HG03135 (cell line): Measurements from ENCODE around the gene TENT4A.

Experiments
- ATAC-seq: cut with Tn5 transposase; IDR thresholded peaks from one replicate; pipeline ENCODE4 v1.9.1; 2021; ENCODE audit warnings: mild to moderate bottlenecking, moderate library complexity; ENCODE audit not compliant: unreplicated experiment

The TENT4A gene

GRCh38 chr5:6749026-6749716 lies 35.9 kb downstream of the TENT4A start:
- no peak for ATAC-seq

- ATAC-seq, result no peak
Measured at GRCh38 chr5:6750142-6750840, 37.1 kb downstream of the TENT4A start.

DNA sequence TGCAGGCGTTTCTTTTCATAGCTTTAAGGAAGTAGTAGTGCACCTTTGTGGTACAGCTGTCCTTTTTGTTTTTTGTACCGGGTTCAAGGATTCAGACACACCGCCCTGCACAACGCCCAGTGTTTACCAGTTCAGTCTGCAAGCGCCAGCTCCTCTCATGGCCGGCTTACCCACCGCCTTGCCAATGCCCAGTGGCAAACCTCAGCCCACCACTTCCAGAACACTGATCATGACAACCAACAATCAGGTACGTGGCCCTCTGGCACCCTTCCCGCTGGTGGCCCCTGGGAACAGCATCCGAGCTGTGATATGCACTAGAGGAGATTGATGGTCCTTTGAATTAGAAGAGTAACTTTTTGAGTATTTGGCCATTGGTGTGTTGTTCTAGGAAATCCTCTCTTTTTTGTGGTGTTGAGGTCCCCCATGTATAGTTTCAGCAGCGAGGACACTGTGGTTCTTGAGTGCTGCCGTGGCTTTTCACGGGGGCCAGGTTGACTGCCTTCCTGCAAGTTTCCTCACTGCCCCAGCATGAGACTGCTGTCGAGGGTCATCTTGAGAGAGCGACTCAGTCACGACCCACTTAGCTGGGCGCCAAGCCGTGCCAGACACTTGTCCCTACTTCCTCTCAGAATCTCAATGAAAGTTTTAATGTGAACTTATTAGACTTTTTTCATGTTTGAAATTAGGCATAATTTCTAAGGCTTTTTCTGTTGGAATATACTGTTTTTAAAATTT lies 37.9 kb downstream of the TENT4A start:
- ATAC-seq, result no peak

- ATAC-seq, result no peak
Measured at GRCh38 chr5:6752236-6752635, 39.0 kb downstream of the TENT4A start.

DNA sequence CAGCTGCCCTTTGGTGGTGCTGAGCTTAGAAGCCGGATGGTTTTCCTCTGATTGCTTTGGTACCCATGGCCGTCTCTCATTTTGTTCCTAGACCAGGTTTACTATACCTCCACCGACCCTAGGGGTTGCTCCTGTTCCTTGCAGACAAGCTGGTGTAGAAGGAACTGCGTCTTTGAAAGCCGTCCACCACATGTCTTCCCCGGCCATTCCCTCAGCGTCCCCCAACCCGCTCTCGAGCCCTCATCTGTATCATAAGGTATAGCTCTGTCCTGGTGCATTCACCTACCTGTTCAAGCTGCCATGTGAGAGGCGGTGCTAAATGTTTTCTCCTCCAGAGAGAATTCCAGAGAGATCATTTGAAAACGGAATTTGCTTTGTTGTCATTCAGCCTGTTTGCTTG lies 39.5 kb downstream of the TENT4A start:
- no peak for ATAC-seq

- no peak for ATAC-seq
Measured at GRCh38 chr5:6753851-6754250, 40.6 kb downstream of the TENT4A start.

- ATAC-seq, result no peak
Measured at GRCh38 chr5:6754766-6755165, 41.5 kb downstream of the TENT4A start.

- no peak for ATAC-seq
Measured at GRCh38 chr5:6755519-6755918, 42.3 kb downstream of the TENT4A start.

DNA sequence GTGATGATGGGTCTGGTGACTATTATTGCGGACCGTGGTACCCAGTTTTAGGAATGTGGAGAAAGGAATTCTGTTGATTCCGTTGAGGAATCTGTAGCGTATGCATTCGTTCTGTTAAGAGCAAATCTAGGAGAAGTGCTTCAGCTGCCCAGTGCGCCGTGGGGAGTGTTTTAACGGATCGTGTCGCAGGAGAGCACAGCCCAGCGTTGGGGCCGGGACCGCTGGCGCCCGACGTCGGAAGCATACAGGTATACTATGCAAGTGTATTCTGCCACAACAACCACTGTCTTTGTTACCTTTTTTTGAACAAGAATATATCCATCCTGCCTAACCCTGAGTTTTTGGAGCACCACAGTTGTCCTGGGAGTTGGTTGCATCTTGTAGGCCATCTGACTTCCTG lies 42.7 kb downstream of the TENT4A start:
- no peak for ATAC-seq

- no peak for ATAC-seq
Measured at GRCh38 chr5:6757414-6757969, 44.3 kb downstream of the TENT4A start.

DNA sequence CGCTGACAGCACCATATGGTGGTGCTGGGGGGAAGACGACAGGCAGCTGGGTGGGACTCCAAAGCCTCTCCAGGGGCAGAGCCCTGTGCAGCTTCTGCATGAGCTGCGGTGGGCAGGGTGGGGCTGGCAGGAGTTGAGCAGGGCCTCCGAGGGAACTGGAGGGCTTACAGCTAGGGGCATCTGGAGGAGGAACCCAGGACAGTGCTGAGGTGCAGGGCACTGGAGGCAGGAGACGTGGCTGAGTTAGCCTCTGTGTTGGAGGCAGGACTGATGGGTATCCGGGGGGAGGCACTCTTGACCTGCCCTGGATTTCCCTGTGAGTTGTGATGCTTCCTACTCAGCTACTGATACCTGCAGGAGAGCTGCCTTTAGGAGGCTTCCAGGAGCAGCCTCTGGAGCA lies 45.0 kb downstream of the TENT4A start:
- ATAC-seq, result no peak

DNA sequence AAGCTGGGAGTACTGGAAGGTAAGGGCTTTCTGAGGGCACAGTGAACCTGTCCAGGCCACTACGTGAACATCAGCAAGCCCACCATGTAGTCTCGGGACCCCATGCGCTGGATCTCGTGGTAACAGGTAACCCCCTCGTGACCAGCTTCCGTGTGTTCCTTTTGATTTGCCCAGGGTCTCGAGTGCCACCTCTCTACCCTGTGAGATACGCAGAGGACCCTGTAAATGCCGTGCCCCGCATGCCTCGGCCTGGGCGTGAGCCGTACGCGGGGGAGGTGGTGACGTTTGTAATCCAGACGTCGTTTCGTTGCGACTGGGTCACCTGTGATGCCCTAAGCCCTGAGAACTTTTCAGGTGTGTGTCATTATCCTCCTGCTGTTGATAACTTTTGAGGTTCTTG lies 45.5 kb downstream of the TENT4A start:
- no peak for ATAC-seq

DNA sequence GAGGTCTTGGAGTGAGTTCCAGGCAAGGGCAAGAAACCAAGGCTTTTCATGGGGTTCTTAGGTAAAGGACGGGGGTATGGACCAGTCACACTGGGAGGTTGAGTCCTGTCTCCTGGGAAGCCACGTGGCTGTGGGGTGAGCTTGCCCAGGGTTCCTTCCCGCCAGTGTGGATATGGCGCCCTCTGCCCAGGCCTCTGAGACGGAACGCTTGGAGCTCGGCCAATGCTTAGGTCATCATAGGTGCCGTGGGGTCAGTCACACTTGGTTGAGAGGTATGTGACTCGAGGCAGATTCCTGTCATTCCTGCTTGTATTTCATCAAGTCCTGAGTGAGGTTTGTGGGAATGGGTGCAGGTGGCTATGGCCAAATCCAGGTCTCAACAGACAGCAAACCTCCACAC lies 46.2 kb downstream of the TENT4A start:
- ATAC-seq, result no peak

- no peak for ATAC-seq
Measured at GRCh38 chr5:6759983-6760382, 46.8 kb downstream of the TENT4A start.

GRCh38 chr5:6760686-6761085 lies 47.5 kb downstream of the TENT4A start:
- no peak for ATAC-seq

GRCh38 chr5:6761333-6761732 lies 48.1 kb downstream of the TENT4A start:
- no peak for ATAC-seq

DNA sequence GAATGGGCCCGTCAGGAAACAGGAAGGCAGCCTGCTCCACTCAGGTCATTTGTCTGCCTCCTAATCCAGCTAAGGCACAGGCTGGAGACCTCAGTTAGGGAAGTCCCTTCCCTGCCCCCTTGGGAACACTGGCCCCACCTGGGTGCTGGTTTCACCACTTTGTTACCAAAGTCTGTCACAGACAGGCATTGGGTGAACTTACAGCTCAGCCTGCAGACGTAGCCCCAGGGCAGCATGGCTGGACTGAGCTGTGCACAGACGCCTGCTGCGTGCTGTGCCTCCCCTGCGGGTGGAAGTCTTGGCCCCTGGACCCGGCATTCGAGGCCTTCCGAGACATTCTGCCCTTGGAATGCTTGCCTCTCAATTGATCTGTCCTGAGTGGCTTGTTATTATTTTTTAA lies 48.9 kb downstream of the TENT4A start:
- no peak for ATAC-seq

DNA sequence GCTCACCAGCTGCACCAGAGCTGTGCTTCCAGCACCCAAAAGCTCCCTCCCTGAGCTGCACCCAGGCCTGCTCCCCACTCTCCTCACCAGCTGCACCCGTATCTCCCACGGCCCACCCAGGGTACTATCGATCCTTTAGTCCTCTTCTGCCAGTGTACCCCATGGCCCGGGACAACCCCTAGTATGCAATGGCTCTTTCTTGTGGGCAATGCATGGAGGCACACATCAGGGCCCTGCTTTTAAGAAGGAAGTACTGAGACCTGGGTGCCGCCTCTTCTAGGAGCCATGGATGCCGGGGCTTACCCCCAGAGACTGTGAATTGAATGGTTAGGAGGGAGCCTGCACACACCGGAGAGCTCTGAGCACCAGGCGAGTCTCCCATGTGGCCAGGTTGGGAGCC lies 49.5 kb downstream of the TENT4A start:
- no peak for ATAC-seq

DNA sequence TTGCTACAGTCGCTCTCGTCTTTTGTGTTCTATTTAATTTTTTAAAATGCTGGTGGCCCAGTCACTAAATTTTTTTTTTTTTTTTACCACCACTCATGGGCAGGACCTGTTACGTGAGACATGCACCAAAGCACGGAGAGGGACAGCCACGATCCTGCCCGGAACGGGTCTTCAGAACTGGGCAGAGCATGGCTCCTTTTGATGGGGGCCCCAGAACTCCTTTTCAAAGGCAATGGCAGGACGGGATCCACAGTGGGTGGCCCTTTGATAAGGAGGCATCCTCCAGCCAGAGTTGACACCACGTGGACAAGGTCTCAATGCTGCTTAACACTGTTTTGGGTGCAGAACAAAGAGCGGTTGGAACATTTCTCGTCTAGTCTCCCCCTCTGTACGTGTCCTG lies 50.0 kb downstream of the TENT4A start:
- no peak for ATAC-seq

GRCh38 chr5:6765612-6766525 lies 52.6 kb downstream of the TENT4A start:
- ATAC-seq, result peak; percentile 82

DNA sequence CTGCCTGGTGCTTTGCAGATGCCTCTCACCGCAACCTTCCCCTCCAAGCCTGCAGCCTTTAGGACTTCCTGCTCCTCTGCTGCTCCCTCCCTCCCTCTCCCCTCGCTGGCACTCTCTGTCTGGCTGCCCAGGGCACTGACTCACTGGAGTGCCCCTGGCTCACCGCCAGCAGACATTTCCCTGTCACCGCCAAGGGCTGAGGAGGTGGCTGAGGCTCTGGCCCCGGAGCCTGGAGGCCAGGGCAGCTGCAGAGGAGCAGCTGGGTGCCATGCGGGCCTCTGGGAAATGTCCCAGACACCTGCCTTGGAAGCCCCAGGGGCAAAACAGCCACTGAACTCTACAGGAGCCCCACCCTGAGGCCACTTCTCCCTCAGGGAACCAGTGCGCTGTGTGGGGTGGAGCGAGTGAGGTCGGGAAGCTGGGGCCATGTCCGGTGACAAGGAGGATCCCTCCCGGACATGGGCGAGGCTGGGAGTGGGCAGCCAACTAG lies 53.4 kb downstream of the TENT4A start:
- ATAC-seq, result no peak
